Measurements from ENCODE around the gene RPL38.

RPL38 gene

GRCh38 chr17:74218436-74218835 is 15.0 kb downstream of the RPL38 start:
- H3K4me3 ChIP-seq (ENCODE audit: low read depth, low read length), result no peak overlapping the region
- no peak for TF ChIP-seq CTCF (IDR thresholded peaks at IDR 0.05; ENCODE audit: borderline replicate concordance, insufficient read depth, low read depth, low read length)

- H3K4me3 ChIP-seq (ENCODE audit: low read depth, low read length), result no peak overlapping the region
- no peak for TF ChIP-seq CTCF (IDR thresholded peaks at IDR 0.05; ENCODE audit: borderline replicate concordance, insufficient read depth, low read depth, low read length)
Observed at GRCh38 chr17:74219576-74220133, 16.2 kb downstream of the RPL38 start.

GRCh38 chr17:74220219-74220618 is 16.7 kb downstream of the RPL38 start:
- no peak for TF ChIP-seq CTCF (IDR thresholded peaks at IDR 0.05; ENCODE audit: borderline replicate concordance, insufficient read depth, low read depth, low read length)
- H3K4me3 ChIP-seq (ENCODE audit: low read depth, low read length), result no peak overlapping the region

GRCh38 chr17:74220946-74221818 is 17.7 kb downstream of the RPL38 start:
- H3K4me3 ChIP-seq (ENCODE audit: low read depth, low read length), result no peak overlapping the region
- TF ChIP-seq CTCF (IDR thresholded peaks at IDR 0.05; ENCODE audit: borderline replicate concordance, insufficient read depth, low read depth, low read length), result no peak

GRCh38 chr17:74222399-74222798 is 18.9 kb downstream of the RPL38 start:
- H3K4me3 ChIP-seq (ENCODE audit: low read depth, low read length), result no peak overlapping the region
- TF ChIP-seq CTCF (IDR thresholded peaks at IDR 0.05; ENCODE audit: borderline replicate concordance, insufficient read depth, low read depth, low read length), result no peak

- no peak for TF ChIP-seq CTCF (IDR thresholded peaks at IDR 0.05; ENCODE audit: borderline replicate concordance, insufficient read depth, low read depth, low read length)
- no peak overlapping the region for H3K4me3 ChIP-seq (ENCODE audit: low read depth, low read length)
Observed at GRCh38 chr17:74223901-74224300, 20.4 kb downstream of the RPL38 start.
